Omental fat pad (tissue), 4 donors: ENCODE results near the gene PER1. TPM values are rescaled to one million over a fixed set of nuclear protein-coding genes. Genes with fewer than 3 reads are reported as not detected.

Experiments
- ATAC-seq: fragments of 150-250 bp; one replicate; pipeline ENCODE4 v1.9.1; 2016; ENCODE audit warnings: mild to moderate bottlenecking, moderate library complexity; ENCODE audit not compliant: low FRiP score
- DNase-seq: peaks from one replicate; pipeline ENCODE4 v3.0.0-alpha.2; 2019; ENCODE audit warnings: low spot score
- CTCF ChIP-seq, 3 donors: fragments of 450-650 bp; IDR thresholded peaks; one replicate each; pipeline ENCODE4 v1.5.1; 2016 to 2017; ENCODE audit warnings: antibody characterized with exemption in 3 of 3, mild to moderate bottlenecking in 3 of 3, moderate library complexity in 2 of 3
- total RNA-seq, 4 donors: library from RNA; depleted of rRNA; stranded (reverse); fragments of >200 nt; gene quantifications; one replicate each; pipeline ENCODE4 v1.1.0, GENCODE V29; 2016

Gene PER1
- total RNA-seq, 4 donors from 2014 or later: 78.8 to 169 (median 122) TPM

GRCh38 chr17:8100111-8100510, 52.1 kb downstream of the PER1 start:
- ATAC-seq: no peak
- TF ChIP-seq CTCF (IDR thresholded peaks at IDR 0.05): no peak

GRCh38 chr17:8096541-8096940, 55.7 kb downstream of the PER1 start:
- no peak for TF ChIP-seq CTCF (IDR thresholded peaks at IDR 0.05)
- no peak for DNase-seq
- ATAC-seq: no peak

More at GRCh38 chr17:8100111-8100510, 52.1 kb downstream of the PER1 start:
- DNase-seq: no peak

- no peak for TF ChIP-seq CTCF (IDR thresholded peaks at IDR 0.05)
- ATAC-seq: no peak
- DNase-seq: no peak
Measured at GRCh38 chr17:8095361-8095760, 56.8 kb downstream of the PER1 start.

GRCh38 chr17:8091033-8091687, 61.0 kb downstream of the PER1 start:
- ATAC-seq (no peak), DNase-seq (no peak)
- no peak for TF ChIP-seq CTCF (IDR thresholded peaks at IDR 0.05)

Other genes with a start within 250 kb of the PER1 start
- 10 to 100 TPM in 2 of 4 donors, 1 to 10 TPM in 2; 4.1 to 19.1 (median 9.7) TPM for gene RNF227, start 236.1 kb downstream of the PER1 start, total RNA-seq
- 1 to 10 TPM; 1.6 to 2.9 (median 2.6) TPM for gene KCNAB3, start 222.5 kb downstream of the PER1 start, total RNA-seq
- gene TRAPPC1, start 220.5 kb downstream of the PER1 start, total RNA-seq: 10 to 100 TPM; 30.0 to 73.3 (median 48.3) TPM
- 10 to 100 TPM; 14.8 to 24.7 (median 19.8) TPM for gene CNTROB, start 220.2 kb downstream of the PER1 start, total RNA-seq
- gene GUCY2D, start 149.8 kb downstream of the PER1 start, total RNA-seq: under 1 TPM in 2 of 4 donors, not detected in 2; 0.09 to 0.12 TPM
- 1 to 10 TPM; 3.8 to 9.8 (median 8.2) TPM for gene ALOX15B, start 113.3 kb downstream of the PER1 start, total RNA-seq
- not detected for gene ALOX12B, start 64.7 kb downstream of the PER1 start, total RNA-seq
- gene ALOXE3, start 33.9 kb downstream of the PER1 start, total RNA-seq: under 1 TPM in 2 of 4 donors, not detected in 2; 0.09 to 0.24 TPM
- under 1 TPM in 1 of 4 donors, not detected in 3; 0.46 TPM for gene HES7, start 28.3 kb downstream of the PER1 start, total RNA-seq
- gene VAMP2, start 10.5 kb upstream of the PER1 start, total RNA-seq: 10 to 100 TPM; 16.8 to 42.1 (median 21.2) TPM
- 10 to 100 TPM; 10.9 to 78.4 (median 34.1) TPM for gene TMEM107, start 24.0 kb upstream of the PER1 start, total RNA-seq
- 1 to 10 TPM; 4.7 to 9.9 (median 6.7) TPM for gene BORCS6, start 37.8 kb upstream of the PER1 start, total RNA-seq
- gene AURKB, start 58.2 kb upstream of the PER1 start, total RNA-seq: 1 to 10 TPM in 2 of 4 donors, under 1 TPM in 1, not detected in 1; 0.79 to 3.0 (median 2.0) TPM
- 10 to 100 TPM; 13.0 to 31.7 (median 18.9) TPM for gene CTC1, start 95.7 kb upstream of the PER1 start, total RNA-seq
- gene PFAS, start 96.9 kb upstream of the PER1 start, total RNA-seq: 10 to 100 TPM; 12.9 to 27.7 (median 19.8) TPM
- 10 to 100 TPM; 16.7 to 31.4 (median 23.0) TPM for gene RANGRF, start 136.3 kb upstream of the PER1 start, total RNA-seq
- 1 to 10 TPM; 1.0 to 4.0 (median 3.1) TPM for gene SLC25A35, start 143.0 kb upstream of the PER1 start, total RNA-seq
- gene ARHGEF15, start 157.8 kb upstream of the PER1 start, total RNA-seq: 100 to 1,000 TPM in 1 of 4 donors, 10 to 100 TPM in 2, 1 to 10 TPM in 1; 8.6 to 132 (median 60.4) TPM
- gene ODF4, start 187.4 kb upstream of the PER1 start, total RNA-seq: not detected
- gene RPL26, start 230.8 kb upstream of the PER1 start, total RNA-seq: 1,000 to 10,000 TPM; 3,452 to 4,057 (median 3,629) TPM
- not detected for gene RNF222, start 245.4 kb upstream of the PER1 start, total RNA-seq